ENCODE data around the gene HLCS. TPM values are rescaled to one million over a fixed set of nuclear protein-coding genes. Genes with fewer than 3 reads are reported as not detected.

The HLCS gene
- total and polyA plus RNA-seq, 2 of the 4 experiments (the other 2 are of a cell fraction), result 10.6 to 21.0 TPM

DNA sequence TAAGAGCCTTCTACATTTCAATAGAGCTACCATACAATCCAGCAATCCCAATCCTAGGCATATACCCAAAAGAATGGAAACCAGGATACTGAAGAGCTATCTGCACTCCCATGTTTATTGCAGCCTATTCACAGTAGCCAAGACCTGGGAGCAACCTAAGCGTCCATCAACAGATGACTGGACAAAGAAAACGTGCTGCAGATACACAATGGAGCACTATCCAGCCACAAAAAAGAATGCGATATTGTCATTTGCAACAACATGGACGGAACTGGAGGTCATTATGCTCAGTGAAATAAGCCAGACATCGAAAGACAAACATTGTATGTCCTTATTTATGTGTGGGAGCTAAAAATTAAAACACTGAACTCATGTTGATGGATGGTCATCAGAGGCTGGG is 115.3 kb downstream of the HLCS start:
- intact Hi-C loops (cut with micrococcal nuclease), result no loop called here
- POLR2A ChIA-PET (ENCODE audit: unreplicated experiment), result no interaction called here
- in situ Hi-C loops (cut with MboI; ENCODE audit: low sequenced_read_pairs), result no loop called here

More for the DNA sequence above, 115.3 kb downstream of the HLCS start:
- DNase-seq, result no peak
- H2AFZ ChIP-seq (replicated peaks; ENCODE audit: low read length, poor library complexity), result no peak overlapping the region
- H3K4ac ChIP-seq (ENCODE audit: low read depth, low read length), result no peak overlapping the region
- H3K4me3 ChIP-seq (ENCODE audit: insufficient read depth, low read depth, low read length), result no peak overlapping the region
- WGBS, 2 experiments (ENCODE audit: extremely low coverage in 2 of 2, insufficient read length in 1 of 2), result 93% methylated on average over 3 of the region's 5 CpGs; no CpG with 5 or more reads in 1 of the 2 experiments
- H2BK15ac ChIP-seq (ENCODE audit: low read depth, low read length), result no peak overlapping the region; the same call in 2 of the 3 replicates
- no peak overlapping the region for H4K8ac ChIP-seq (ENCODE audit: low read depth in 2 of 2, low read length in 2 of 2)
- H3K36me3 ChIP-seq (ENCODE audit: control insufficient read depth, insufficient read depth, low read length), result no peaks in the 10 kb centered on the region
- dilution Hi-C loops (cut with HindIII; ENCODE audit: low sequenced_read_pairs, unreplicated experiment), result no loop called here
- no peak overlapping the region for H3K9ac ChIP-seq (ENCODE audit: low read depth, low read length)
- H4K91ac ChIP-seq (ENCODE audit: insufficient read depth, low read depth, low read length), result no peak overlapping the region
- no peak overlapping the region for H3K14ac ChIP-seq (replicated peaks; ENCODE audit: low read depth, low read length)
- CTCF ChIA-PET, result no interaction called here
- peaks cover 13% of the 10 kb centered on the region for H3K4me1 ChIP-seq (ENCODE audit: control insufficient read depth, insufficient read depth, low read length)
- no peak overlapping the region for H3K23ac ChIP-seq (ENCODE audit: low read depth, low read length)
- TF ChIP-seq FOS (IDR thresholded peaks at IDR 0.05; ENCODE audit: low read depth, low read length) (no peak), POLR2A (IDR thresholded peaks at IDR 0.05; ENCODE audit: low read depth, low read length) (no peak), RAD21 (IDR thresholded peaks at IDR 0.05; ENCODE audit: low read length) (no peak), MAFK (IDR thresholded peaks at IDR 0.05; ENCODE audit: low read depth, low read length) (no peak), NFE2L2 (IDR thresholded peaks at IDR 0.05; ENCODE audit: low read depth, low read length) (no peak), SMC3 (IDR thresholded peaks at IDR 0.05; ENCODE audit: low read depth, low read length) (no peak)
- TF ChIP-seq, protein P1, sequence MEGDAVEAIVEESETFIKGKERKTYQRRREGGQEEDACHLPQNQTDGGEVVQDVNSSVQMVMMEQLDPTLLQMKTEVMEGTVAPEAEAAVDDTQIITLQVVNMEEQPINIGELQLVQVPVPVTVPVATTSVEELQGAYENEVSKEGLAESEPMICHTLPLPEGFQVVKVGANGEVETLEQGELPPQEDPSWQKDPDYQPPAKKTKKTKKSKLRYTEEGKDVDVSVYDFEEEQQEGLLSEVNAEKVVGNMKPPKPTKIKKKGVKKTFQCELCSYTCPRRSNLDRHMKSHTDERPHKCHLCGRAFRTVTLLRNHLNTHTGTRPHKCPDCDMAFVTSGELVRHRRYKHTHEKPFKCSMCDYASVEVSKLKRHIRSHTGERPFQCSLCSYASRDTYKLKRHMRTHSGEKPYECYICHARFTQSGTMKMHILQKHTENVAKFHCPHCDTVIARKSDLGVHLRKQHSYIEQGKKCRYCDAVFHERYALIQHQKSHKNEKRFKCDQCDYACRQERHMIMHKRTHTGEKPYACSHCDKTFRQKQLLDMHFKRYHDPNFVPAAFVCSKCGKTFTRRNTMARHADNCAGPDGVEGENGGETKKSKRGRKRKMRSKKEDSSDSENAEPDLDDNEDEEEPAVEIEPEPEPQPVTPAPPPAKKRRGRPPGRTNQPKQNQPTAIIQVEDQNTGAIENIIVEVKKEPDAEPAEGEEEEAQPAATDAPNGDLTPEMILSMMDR (conservative IDR thresholded peaks at IDR 0.05; ENCODE audit: low read depth, low read length), result no peak
- H3K56ac ChIP-seq (ENCODE audit: extremely low read depth, insufficient read depth, low read length), result no peak overlapping the region
- peaks cover 13% of the 10 kb centered on the region for H3K9me1 ChIP-seq (ENCODE audit: insufficient read depth, low read length)
- no peak overlapping the region for H2BK20ac ChIP-seq (ENCODE audit: low read depth, low read length)
- BruUV-seq (replicated peaks), result no TSS peak
- H2AK5ac ChIP-seq (ENCODE audit: low read depth, low read length), result no peak overlapping the region
- H3K27ac ChIP-seq (ENCODE audit: insufficient read depth, low read length), result no peak overlapping the region
- ATAC-seq (ENCODE audit: low read depth), result no peak
- H2BK120ac ChIP-seq (ENCODE audit: low read depth, low read length), result no peak overlapping the region
- no peak overlapping the region for H4K5ac ChIP-seq (ENCODE audit: low read depth, low read length)
- H2BK5ac ChIP-seq (ENCODE audit: low read depth, low read length, poor library complexity, severe bottlenecking), result no peak overlapping the region
- H4K20me1 ChIP-seq (ENCODE audit: insufficient read depth, low read length), result no peaks in the 10 kb centered on the region
- no peak overlapping the region for H3K18ac ChIP-seq (ENCODE audit: low read depth, low read length)
- no peaks in the 10 kb centered on the region for H3K27me3 ChIP-seq (ENCODE audit: control insufficient read depth, insufficient read depth, low read length)
- no peak overlapping the region for H3K4me2 ChIP-seq (ENCODE audit: low read depth, low read length)
- H3K9me3 ChIP-seq (ENCODE audit: control insufficient read depth, insufficient read depth, low read length), result no peaks in the 10 kb centered on the region
- H3K79me1 ChIP-seq (ENCODE audit: low read depth in 1 of 2, low read length in 2 of 2), result peaks cover 8 to 22% of the 10 kb centered on the region in 2 experiments; a peak in 2 of 4 replicates
- no peak overlapping the region for H2AK9ac ChIP-seq (replicated peaks; ENCODE audit: low read depth, low read length, poor library complexity)

Measured in IMR-90 (cell line).